ENCODE data around the gene PTPRM. TPM values are rescaled to one million over a fixed set of nuclear protein-coding genes. Genes with fewer than 3 reads are reported as not detected.

Gene PTPRM
- total and polyA plus RNA-seq, 4 donors, result 9.2 to 23.0 (median 12.7) TPM

GRCh38 chr18:7566244-7566566, 911 bp upstream of the PTPRM start:
- no peak for TF ChIP-seq GABPA (IDR thresholded peaks at IDR 0.05 in 1 of 2, conservative IDR thresholded peaks at IDR 0.05 in 1 of 2)
- no peak for TF ChIP-seq REST (IDR thresholded peaks at IDR 0.05)
- TF ChIP-seq, protein P1, sequence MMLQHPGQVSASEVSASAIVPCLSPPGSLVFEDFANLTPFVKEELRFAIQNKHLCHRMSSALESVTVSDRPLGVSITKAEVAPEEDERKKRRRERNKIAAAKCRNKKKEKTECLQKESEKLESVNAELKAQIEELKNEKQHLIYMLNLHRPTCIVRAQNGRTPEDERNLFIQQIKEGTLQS (IDR thresholded peaks at IDR 0.05), result no peak
- no peak for TF ChIP-seq FOXA2 (IDR thresholded peaks at IDR 0.05)
- no peak for TF ChIP-seq FOXA1 (IDR thresholded peaks at IDR 0.05)
- TF ChIP-seq HNF4A (conservative IDR thresholded peaks at IDR 0.05), result no peak
- no peak for TF ChIP-seq HNF4G (IDR thresholded peaks at IDR 0.05)
- no peak for TF ChIP-seq TAF1 (conservative IDR thresholded peaks at IDR 0.05)
- no peak for TF ChIP-seq MAX (IDR thresholded peaks at IDR 0.05)
- TF ChIP-seq YY1 (IDR thresholded peaks at IDR 0.05), result no peak

DNA sequence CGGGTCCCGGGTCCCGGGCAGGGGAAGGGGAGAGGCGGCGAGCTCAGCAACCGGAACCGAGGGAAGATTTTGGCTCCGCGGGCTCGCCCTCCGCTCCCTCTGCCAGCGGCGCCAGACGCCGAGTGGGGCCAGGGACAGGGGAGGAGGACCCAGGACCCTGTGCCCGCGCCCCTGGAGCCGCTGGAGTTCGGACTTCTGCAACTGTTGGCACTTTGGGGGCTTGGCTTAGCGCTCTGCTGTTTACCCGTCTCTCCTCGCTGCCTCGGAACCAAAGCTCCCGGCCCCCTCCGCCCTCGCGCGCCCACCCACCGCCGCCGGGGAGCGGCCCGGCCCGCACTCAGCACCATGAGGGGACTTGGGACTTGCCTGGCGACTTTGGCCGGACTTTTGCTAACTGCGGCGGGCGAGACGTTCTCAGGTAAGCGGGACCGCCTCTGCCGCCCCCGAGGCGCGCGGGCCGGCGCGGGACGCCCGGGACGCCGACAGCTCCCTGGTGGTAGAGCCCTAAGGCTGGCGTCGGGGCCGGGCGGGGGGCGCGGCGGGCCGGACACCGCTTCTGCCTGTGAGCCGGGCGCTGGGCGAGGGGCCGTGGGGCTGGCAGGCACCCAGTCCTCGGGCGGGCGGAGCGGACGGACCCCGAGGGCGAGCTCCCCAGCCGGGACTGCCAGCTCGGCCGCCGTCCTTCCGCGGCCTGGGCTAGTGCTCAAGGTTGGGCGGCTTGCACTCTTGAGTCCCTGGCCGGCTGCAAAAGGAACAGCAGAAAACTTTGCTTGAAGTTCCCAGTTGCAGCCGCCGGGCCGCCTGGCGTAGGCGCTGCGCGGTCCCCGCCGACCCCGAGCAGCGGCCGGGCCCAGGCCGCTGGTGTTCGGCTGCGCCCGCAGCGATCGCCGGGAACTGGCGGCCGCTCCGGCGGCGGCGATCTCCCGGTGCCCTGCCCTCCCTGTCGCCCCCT, 634 bp downstream of the PTPRM start:
- TF ChIP-seq SP1 (IDR thresholded peaks at IDR 0.05) (no peak), RAD21 (IDR thresholded peaks at IDR 0.05) (no peak)
- TF ChIP-seq, protein P2, sequence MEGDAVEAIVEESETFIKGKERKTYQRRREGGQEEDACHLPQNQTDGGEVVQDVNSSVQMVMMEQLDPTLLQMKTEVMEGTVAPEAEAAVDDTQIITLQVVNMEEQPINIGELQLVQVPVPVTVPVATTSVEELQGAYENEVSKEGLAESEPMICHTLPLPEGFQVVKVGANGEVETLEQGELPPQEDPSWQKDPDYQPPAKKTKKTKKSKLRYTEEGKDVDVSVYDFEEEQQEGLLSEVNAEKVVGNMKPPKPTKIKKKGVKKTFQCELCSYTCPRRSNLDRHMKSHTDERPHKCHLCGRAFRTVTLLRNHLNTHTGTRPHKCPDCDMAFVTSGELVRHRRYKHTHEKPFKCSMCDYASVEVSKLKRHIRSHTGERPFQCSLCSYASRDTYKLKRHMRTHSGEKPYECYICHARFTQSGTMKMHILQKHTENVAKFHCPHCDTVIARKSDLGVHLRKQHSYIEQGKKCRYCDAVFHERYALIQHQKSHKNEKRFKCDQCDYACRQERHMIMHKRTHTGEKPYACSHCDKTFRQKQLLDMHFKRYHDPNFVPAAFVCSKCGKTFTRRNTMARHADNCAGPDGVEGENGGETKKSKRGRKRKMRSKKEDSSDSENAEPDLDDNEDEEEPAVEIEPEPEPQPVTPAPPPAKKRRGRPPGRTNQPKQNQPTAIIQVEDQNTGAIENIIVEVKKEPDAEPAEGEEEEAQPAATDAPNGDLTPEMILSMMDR (IDR thresholded peaks at IDR 0.05; ENCODE audit: low read depth, low read length, missing input control), result peak; percentile 10
- WGBS, result 2% methylated on average over 109 of the region's 109 CpGs
- no peaks in the 10 kb centered on the region for H3K9me3 ChIP-seq (ENCODE audit: control insufficient read depth in 4 of 4, low read length in 3 of 4)
- peaks cover 12 to 19% (median 14%) of the 10 kb centered on the region in 4 donors for H3K4me1 ChIP-seq (ENCODE audit: control insufficient read depth in 4 of 4, insufficient read depth in 4 of 4, low read length in 3 of 4)
- H3K36me3 ChIP-seq (ENCODE audit: control insufficient read depth in 4 of 4, insufficient read depth in 3 of 4, low read depth in 1 of 4, low read length in 3 of 4), result no peaks in the 10 kb centered on the region
- no peaks in the 10 kb centered on the region for H3K27me3 ChIP-seq (ENCODE audit: control insufficient read depth in 4 of 4, insufficient read depth in 4 of 4, low read length in 3 of 4)
- peak overlapping the region; percentile 87 to 91 for H3K27ac ChIP-seq (ENCODE audit: low read depth in 1 of 2, low read length in 2 of 2)
- DNase-seq (ENCODE audit: low spot score), result peak; percentile 55
- H3K4me3 ChIP-seq (ENCODE audit: low read depth in 1 of 3, low read length in 3 of 3), result peak overlapping the region; percentile 65 to 97 (median 84)
- H3K9ac ChIP-seq (ENCODE audit: low read depth in 1 of 2, low read length in 2 of 2), result peak overlapping the region in 1 of 2 donors; percentile 72

More at GRCh38 chr18:7566244-7566566, 911 bp upstream of the PTPRM start:
- peak overlapping the region; percentile 30 to 77 for H3K9ac ChIP-seq (ENCODE audit: low read depth in 1 of 2, low read length in 2 of 2)
- peaks cover 12 to 19% (median 14%) of the 10 kb centered on the region in 4 donors for H3K4me1 ChIP-seq (ENCODE audit: control insufficient read depth in 4 of 4, insufficient read depth in 4 of 4, low read length in 3 of 4)
- H3K27ac ChIP-seq (ENCODE audit: low read depth in 1 of 2, low read length in 2 of 2), result peak overlapping the region; percentile 92 to 94
- H3K9me3 ChIP-seq (ENCODE audit: control insufficient read depth in 4 of 4, low read length in 3 of 4), result no peaks in the 10 kb centered on the region
- no peak for DNase-seq (ENCODE audit: low spot score)
- H3K27me3 ChIP-seq (ENCODE audit: control insufficient read depth in 4 of 4, insufficient read depth in 4 of 4, low read length in 3 of 4), result no peaks in the 10 kb centered on the region
- H3K36me3 ChIP-seq (ENCODE audit: control insufficient read depth in 4 of 4, insufficient read depth in 3 of 4, low read depth in 1 of 4, low read length in 3 of 4), result no peaks in the 10 kb centered on the region
- 15% methylated on average over 4 of the region's 4 CpGs for WGBS
- peak overlapping the region; percentile 45 to 97 (median 87) for H3K4me3 ChIP-seq (ENCODE audit: low read depth in 1 of 3, low read length in 3 of 3)
